SK-N-SH (cell line): Measurements from ENCODE around the gene KMT2C. TPM values are rescaled to one million over a fixed set of nuclear protein-coding genes. Genes with fewer than 3 reads are reported as not detected.

ENCODE experiments used
- CTCF ChIA-PET: fragments of 300-600, 350-600 bp; formaldehyde crosslinking; extraction: SDS; loops from one replicate; lab custom pipeline; 2021; lab: Yijun Ruan, JAX
- POLR2A ChIA-PET: fragments of 350-600 bp; sonication (Branson Sonifier 250); formaldehyde crosslinking; extraction: SDS; loops from one replicate; lab custom pipeline; 2020; ENCODE audit warnings: antibody characterized with exemption, inconsistent platforms; lab: Yijun Ruan, JAX
- DNase-seq: peaks from one replicate; pipeline ENCODE4 v3.0.0; 2012
- H2AFZ ChIP-seq: fragments of 200-600 bp; sonication (generic); 2 replicates; pipeline ENCODE4 v1.8.1; 2016; ENCODE audit warnings: antibody characterized with exemption, mild to moderate bottlenecking, low read depth
- H3F3A ChIP-seq: fragments of 200-600 bp; sonication (generic); replicated peaks from 2 replicates; pipeline ENCODE3; 2016; ENCODE audit warnings: antibody characterized with exemption, mild to moderate bottlenecking; ENCODE audit not compliant: insufficient read depth
- H3K27ac ChIP-seq, 2 experiments: fragments of 200-500 bp in 1 of 2; fragments of 200-600 bp in 1 of 2; sonication (Bioruptor generic) in 1 of 2; sonication (generic), shearing (Covaris generic) in 1 of 2; 2 replicates each; pipeline versions ENCODE4 v1.5.1 to v1.6.1; 2014 to 2016; ENCODE audit warnings: low read depth in 2 of 2, inconsistent platforms in 1 of 2, low read length in 1 of 2, mild to moderate bottlenecking in 1 of 2, mixed read lengths in 1 of 2
- H3K27me3 ChIP-seq: fragments of 200-600 bp; sonication (generic), shearing (Covaris generic); 2 replicates; pipeline ENCODE4 v1.6.1; 2016; ENCODE audit warnings: mixed run types; ENCODE audit not compliant: insufficient read depth
- H3K36me3 ChIP-seq, 2 experiments: fragments of 200-500 bp in 1 of 2; fragments of 200-600 bp in 1 of 2; sonication (Bioruptor generic) in 1 of 2; sonication (generic) in 1 of 2; replicated peaks in 1 of 2; 2 replicates each; pipeline versions ENCODE3 to v1.5.1; 2014 to 2016; ENCODE audit warnings: low read length in 1 of 2, mild to moderate bottlenecking in 1 of 2; ENCODE audit not compliant: insufficient read depth in 2 of 2, control insufficient read depth in 1 of 2
- H3K4me1 ChIP-seq, 2 experiments: fragments of 200-500 bp in 1 of 2; fragments of 200-600 bp in 1 of 2; sonication (Bioruptor generic) in 1 of 2; sonication (generic), shearing (Covaris generic) in 1 of 2; 2 replicates each; pipeline versions ENCODE4 v1.5.1 to v1.6.1; 2014 to 2016; ENCODE audit warnings: low read depth in 1 of 2, low read length in 1 of 2, mixed run types in 1 of 2; ENCODE audit not compliant: insufficient read depth in 2 of 2, control insufficient read depth in 1 of 2
- H3K4me2 ChIP-seq: fragments of 200-600 bp; sonication (generic), shearing (Covaris generic); 2 replicates; pipeline ENCODE4 v1.6.1; 2017; ENCODE audit warnings: mixed run types
- H3K4me3 ChIP-seq, 2 experiments: fragments of 200-500 bp in 1 of 2; fragments of 200-600 bp in 1 of 2; sonication (Bioruptor generic) in 1 of 2; sonication (generic), shearing (Covaris generic) in 1 of 2; 2 replicates each; pipeline versions ENCODE4 v1.5.1 to v1.8.1; 2014 to 2016; ENCODE audit warnings: low read depth in 2 of 2, inconsistent platforms in 1 of 2, low read length in 1 of 2, mild to moderate bottlenecking in 1 of 2, mixed read lengths in 1 of 2, moderate library complexity in 1 of 2
- H3K79me2 ChIP-seq: fragments of 200-600 bp; sonication (generic); 2 replicates; pipeline ENCODE4 v1.8.1; 2017; ENCODE audit warnings: mild to moderate bottlenecking; ENCODE audit not compliant: insufficient read depth
- H3K9ac ChIP-seq: fragments of 200-600 bp; sonication (generic); 2 replicates; pipeline ENCODE4 v1.6.1; 2017; ENCODE audit warnings: mixed run types
- H3K9me2 ChIP-seq: fragments of 200-600 bp; sonication (generic); 2 replicates; pipeline ENCODE4 v1.6.1; 2017; ENCODE audit warnings: mixed run types
- H3K9me3 ChIP-seq: fragments of 200-600 bp; sonication (generic); 2 replicates; pipeline ENCODE4 v1.6.1; 2017; ENCODE audit warnings: mixed run types, mild to moderate bottlenecking, moderate library complexity
- H4K20me1 ChIP-seq: fragments of 200-600 bp; sonication (generic); 2 replicates; pipeline ENCODE4 v1.6.1; 2017; ENCODE audit warnings: mild to moderate bottlenecking, mixed run types; ENCODE audit not compliant: insufficient read depth
- CHD2 ChIP-seq: fragments of 150-350 bp; IDR thresholded peaks from 2 replicates; pipeline ENCODE4 v1.6.1; 2018; ENCODE audit warnings: low read length; ENCODE audit not compliant: partially characterized antibody
- ELF1 ChIP-seq: IDR thresholded peaks from 2 replicates; pipeline ENCODE4 v1.4.0; 2012
- FOSL2 ChIP-seq: IDR thresholded peaks from 2 replicates; pipeline ENCODE4 v1.4.0; 2012; ENCODE audit warnings: low read depth, mild to moderate bottlenecking, moderate library complexity, borderline replicate concordance
- FOXJ3 ChIP-seq: sonication (generic); formaldehyde crosslinking; IDR thresholded peaks from 2 replicates; pipeline ENCODE4 v1.5.1; 2020; ENCODE audit warnings: mild to moderate bottlenecking, missing genetic modification reagents
- GATA2 ChIP-seq: sonication (generic); formaldehyde crosslinking; IDR thresholded peaks from 2 replicates; pipeline ENCODE4 v1.5.0; 2020; ENCODE audit warnings: mild to moderate bottlenecking, missing genetic modification reagents
- MXI1 ChIP-seq: IDR thresholded peaks from 2 replicates; pipeline ENCODE4 v1.6.1; 2012; ENCODE audit warnings: mild to moderate bottlenecking, low read depth, low read length, improper control_type of control experiment
- NRF1 ChIP-seq: IDR thresholded peaks from 2 replicates; pipeline ENCODE4 v1.6.1; 2012; ENCODE audit warnings: low read depth, mild to moderate bottlenecking, low read length
- RAD21 ChIP-seq: IDR thresholded peaks from 2 replicates; pipeline ENCODE4 v1.6.1; 2012; ENCODE audit warnings: mild to moderate bottlenecking, low read length
- RCOR1 ChIP-seq: fragments of 150-350 bp; IDR thresholded peaks from 2 replicates; pipeline ENCODE4 v1.6.1; 2017; ENCODE audit warnings: antibody characterized with exemption, low read length
- RFX5 ChIP-seq: IDR thresholded peaks from 2 replicates; pipeline ENCODE4 v1.6.1; 2012; ENCODE audit warnings: mild to moderate bottlenecking, improper control_type of control experiment, low read length
- RXRA ChIP-seq: IDR thresholded peaks from 2 replicates; pipeline ENCODE4 v1.4.0; 2012; ENCODE audit warnings: low read depth, mild to moderate bottlenecking, borderline replicate concordance
- SIN3A ChIP-seq: IDR thresholded peaks from 2 replicates; pipeline ENCODE4 v1.6.1; 2012; ENCODE audit warnings: low read depth, mild to moderate bottlenecking, low read length, moderate library complexity, borderline replicate concordance
- SMC3 ChIP-seq: IDR thresholded peaks from 2 replicates; pipeline ENCODE4 v1.6.1; 2012; ENCODE audit warnings: low read depth, low read length, improper control_type of control experiment
- TAF1 ChIP-seq: IDR thresholded peaks from 2 replicates; pipeline ENCODE4 v1.6.1; 2012; ENCODE audit warnings: low read depth, mild to moderate bottlenecking, low read length, moderate library complexity, borderline replicate concordance
- YY1 ChIP-seq: IDR thresholded peaks from 2 replicates; pipeline ENCODE4 v1.4.0; 2012; ENCODE audit warnings: low read depth, mild to moderate bottlenecking
- WGBS: methylation state at CpG from one replicate; pipeline ENCODE4 v1.1.6; 2017; ENCODE audit warnings: low lambda C conversion rate; 5-methylcytosine and 5-hydroxymethylcytosine counted together
- polyA plus RNA-seq, 3 experiments: library from polyadenylated mRNA; depleted of rRNA; stranded (reverse); fragments of >200 nt; gene quantifications; 2 replicates each; pipeline ENCODE4 v1.2.3, GENCODE V29; 2012
- TF ChIP-seq, protein P1 (sequence below): fragments of 200-600 bp; sonication (generic); IDR thresholded peaks from 2 replicates; pipeline ENCODE4 v1.6.1; 2017; ENCODE audit warnings: antibody characterized with exemption, mild to moderate bottlenecking, moderate library complexity
- TF ChIP-seq, protein P2 (sequence below): IDR thresholded peaks from 2 replicates; pipeline ENCODE4 v1.4.0; 2012; ENCODE audit warnings: low read depth, borderline replicate concordance
- TF ChIP-seq, protein P3 (sequence below): fragments of 150-350 bp; IDR thresholded peaks from 2 replicates; pipeline ENCODE4 v1.6.1; 2016; ENCODE audit warnings: mild to moderate bottlenecking, low read depth, low read length
- TF ChIP-seq, protein P4 (sequence below): IDR thresholded peaks from 2 replicates; pipeline ENCODE4; 2012
- TF ChIP-seq, protein P5 (sequence below): fragments of 150-350 bp; IDR thresholded peaks from 2 replicates; pipeline ENCODE4 v1.6.1; 2017; ENCODE audit warnings: antibody characterized with exemption, low read length, low read depth, borderline replicate concordance
- TF ChIP-seq, protein P6 (sequence below): IDR thresholded peaks from 2 replicates; pipeline ENCODE4 v1.4.0; 2012; ENCODE audit warnings: low read depth
- TF ChIP-seq, protein P7 (sequence below): IDR thresholded peaks from 2 replicates; pipeline ENCODE4 v1.6.1; 2012; ENCODE audit warnings: mild to moderate bottlenecking, low read depth, low read length, moderate library complexity

KMT2C gene
- polyA plus RNA-seq, 1 of the 3 experiments (the other 2 are of a cell fraction), result 8.0 TPM

DNA sequence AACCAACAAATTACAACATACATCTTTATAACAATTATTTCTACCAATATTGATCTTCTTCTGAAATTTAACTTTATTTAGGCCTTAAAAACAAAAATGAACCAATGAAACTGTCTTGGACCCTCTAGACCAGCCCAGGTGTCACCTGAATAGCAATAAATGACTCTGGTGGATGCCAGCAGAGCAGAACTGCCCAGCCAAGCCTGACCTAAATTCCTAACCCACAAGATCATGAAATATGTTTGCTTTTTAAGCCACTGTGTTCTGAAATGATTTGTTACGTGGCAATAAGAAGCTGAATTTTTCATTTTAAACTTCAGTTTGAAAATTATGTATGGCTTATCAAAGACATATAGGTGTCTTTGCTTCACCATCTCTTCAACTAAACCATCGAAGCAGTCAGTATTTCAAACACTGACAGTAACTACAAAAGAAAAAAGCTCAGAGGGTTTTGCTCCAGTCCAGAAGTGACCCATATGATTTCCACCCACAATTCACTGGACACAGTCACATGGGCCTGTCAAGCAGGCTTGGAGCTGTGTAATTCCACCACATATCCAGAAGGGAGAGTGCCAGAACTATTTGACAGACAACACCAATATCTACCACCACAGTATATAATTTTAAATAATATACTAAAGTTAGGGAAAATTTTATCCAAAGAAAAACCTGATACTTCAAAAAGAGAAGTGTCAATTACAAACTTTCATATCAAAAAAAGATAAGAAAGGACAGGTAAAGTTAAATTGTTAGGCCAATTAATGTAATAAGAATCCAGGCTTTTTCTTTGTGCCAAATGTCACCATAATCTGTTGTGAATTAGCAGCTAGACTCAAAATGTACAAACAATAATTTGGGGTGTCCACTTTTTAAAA is 94.5 kb downstream of the KMT2C start:
- H3K27me3 ChIP-seq, result no peaks in the 10 kb centered on the region
- H4K20me1 ChIP-seq, result peaks cover 70% of the 10 kb centered on the region
- H3K27ac ChIP-seq, result no peak overlapping the region
- peaks cover 10% of the 10 kb centered on the region for H3F3A ChIP-seq
- H3K4me1 ChIP-seq, result peaks cover 0 to 6% of the 10 kb centered on the region in 2 experiments; a peak in 3 of 4 replicates
- no peaks in the 10 kb centered on the region for H3K9me3 ChIP-seq
- DNase-seq, result peak; percentile 71
- 88% methylated on average over 2 of the region's 2 CpGs for WGBS
- peaks cover 5 to 6% of the 10 kb centered on the region in 2 experiments for H3K36me3 ChIP-seq
- ChIA-PET CTCF (interaction anchor here (0.6 to 4.3 kb wide), 26 partner anchors 8 to 396 kb away, joined by 3 to 65 read pairs (median 5); partner anchors contain the start of gene KMT2C), POLR2A (interaction anchor here (0.9 kb wide), 1 partner anchor 123 kb away, joined by 3 read pairs; no protein-coding TSS in a partner anchor)
- H3K9me2 ChIP-seq, result no peaks in the 10 kb centered on the region
- peaks cover 94% of the 10 kb centered on the region for H3K79me2 ChIP-seq
- H3K4me2 ChIP-seq, result no peak overlapping the region
- H3K9ac ChIP-seq, result no peak overlapping the region
- H2AFZ ChIP-seq, result no peak overlapping the region
- H3K4me3 ChIP-seq, result no peak overlapping the region
- TF ChIP-seq YY1, result no peak
- no peak for TF ChIP-seq RCOR1
- no peak for TF ChIP-seq GATA2 (CRISPR knock-in tag)
- no peak for TF ChIP-seq TAF1
- peak; percentile 78 for TF ChIP-seq SMC3
- TF ChIP-seq, protein P1, sequence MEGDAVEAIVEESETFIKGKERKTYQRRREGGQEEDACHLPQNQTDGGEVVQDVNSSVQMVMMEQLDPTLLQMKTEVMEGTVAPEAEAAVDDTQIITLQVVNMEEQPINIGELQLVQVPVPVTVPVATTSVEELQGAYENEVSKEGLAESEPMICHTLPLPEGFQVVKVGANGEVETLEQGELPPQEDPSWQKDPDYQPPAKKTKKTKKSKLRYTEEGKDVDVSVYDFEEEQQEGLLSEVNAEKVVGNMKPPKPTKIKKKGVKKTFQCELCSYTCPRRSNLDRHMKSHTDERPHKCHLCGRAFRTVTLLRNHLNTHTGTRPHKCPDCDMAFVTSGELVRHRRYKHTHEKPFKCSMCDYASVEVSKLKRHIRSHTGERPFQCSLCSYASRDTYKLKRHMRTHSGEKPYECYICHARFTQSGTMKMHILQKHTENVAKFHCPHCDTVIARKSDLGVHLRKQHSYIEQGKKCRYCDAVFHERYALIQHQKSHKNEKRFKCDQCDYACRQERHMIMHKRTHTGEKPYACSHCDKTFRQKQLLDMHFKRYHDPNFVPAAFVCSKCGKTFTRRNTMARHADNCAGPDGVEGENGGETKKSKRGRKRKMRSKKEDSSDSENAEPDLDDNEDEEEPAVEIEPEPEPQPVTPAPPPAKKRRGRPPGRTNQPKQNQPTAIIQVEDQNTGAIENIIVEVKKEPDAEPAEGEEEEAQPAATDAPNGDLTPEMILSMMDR, result peak; percentile 74
- TF ChIP-seq FOSL2, result no peak
- TF ChIP-seq, protein P2, sequence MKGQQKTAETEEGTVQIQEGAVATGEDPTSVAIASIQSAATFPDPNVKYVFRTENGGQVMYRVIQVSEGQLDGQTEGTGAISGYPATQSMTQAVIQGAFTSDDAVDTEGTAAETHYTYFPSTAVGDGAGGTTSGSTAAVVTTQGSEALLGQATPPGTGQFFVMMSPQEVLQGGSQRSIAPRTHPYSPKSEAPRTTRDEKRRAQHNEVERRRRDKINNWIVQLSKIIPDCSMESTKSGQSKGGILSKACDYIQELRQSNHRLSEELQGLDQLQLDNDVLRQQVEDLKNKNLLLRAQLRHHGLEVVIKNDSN, result peak; percentile 82; the same call in 1 of the 2 replicates
- TF ChIP-seq, protein P3, sequence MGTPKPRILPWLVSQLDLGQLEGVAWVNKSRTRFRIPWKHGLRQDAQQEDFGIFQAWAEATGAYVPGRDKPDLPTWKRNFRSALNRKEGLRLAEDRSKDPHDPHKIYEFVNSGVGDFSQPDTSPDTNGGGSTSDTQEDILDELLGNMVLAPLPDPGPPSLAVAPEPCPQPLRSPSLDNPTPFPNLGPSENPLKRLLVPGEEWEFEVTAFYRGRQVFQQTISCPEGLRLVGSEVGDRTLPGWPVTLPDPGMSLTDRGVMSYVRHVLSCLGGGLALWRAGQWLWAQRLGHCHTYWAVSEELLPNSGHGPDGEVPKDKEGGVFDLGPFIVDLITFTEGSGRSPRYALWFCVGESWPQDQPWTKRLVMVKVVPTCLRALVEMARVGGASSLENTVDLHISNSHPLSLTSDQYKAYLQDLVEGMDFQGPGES, result no peak
- TF ChIP-seq NRF1, result no peak
- TF ChIP-seq RXRA, result no peak
- TF ChIP-seq FOXJ3 (CRISPR knock-in tag), result no peak
- peak; percentile 92 for TF ChIP-seq SIN3A
- TF ChIP-seq, protein P4, sequence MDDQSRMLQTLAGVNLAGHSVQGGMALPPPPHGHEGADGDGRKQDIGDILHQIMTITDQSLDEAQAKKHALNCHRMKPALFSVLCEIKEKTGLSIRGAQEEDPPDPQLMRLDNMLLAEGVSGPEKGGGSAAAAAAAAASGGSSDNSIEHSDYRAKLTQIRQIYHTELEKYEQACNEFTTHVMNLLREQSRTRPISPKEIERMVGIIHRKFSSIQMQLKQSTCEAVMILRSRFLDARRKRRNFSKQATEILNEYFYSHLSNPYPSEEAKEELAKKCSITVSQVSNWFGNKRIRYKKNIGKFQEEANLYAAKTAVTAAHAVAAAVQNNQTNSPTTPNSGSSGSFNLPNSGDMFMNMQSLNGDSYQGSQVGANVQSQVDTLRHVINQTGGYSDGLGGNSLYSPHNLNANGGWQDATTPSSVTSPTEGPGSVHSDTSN, result no peak
- TF ChIP-seq, protein P5, sequence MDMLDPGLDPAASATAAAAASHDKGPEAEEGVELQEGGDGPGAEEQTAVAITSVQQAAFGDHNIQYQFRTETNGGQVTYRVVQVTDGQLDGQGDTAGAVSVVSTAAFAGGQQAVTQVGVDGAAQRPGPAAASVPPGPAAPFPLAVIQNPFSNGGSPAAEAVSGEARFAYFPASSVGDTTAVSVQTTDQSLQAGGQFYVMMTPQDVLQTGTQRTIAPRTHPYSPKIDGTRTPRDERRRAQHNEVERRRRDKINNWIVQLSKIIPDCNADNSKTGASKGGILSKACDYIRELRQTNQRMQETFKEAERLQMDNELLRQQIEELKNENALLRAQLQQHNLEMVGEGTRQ, result peak; percentile 51; the same call in 1 of the 2 replicates
- no peak for TF ChIP-seq ELF1
- TF ChIP-seq MXI1, result peak; percentile 98
- TF ChIP-seq RFX5, result 0 out of 2 replicates have a peak, but pooled peaks have one; percentile 19
- TF ChIP-seq CHD2, result peak; percentile 47
- TF ChIP-seq, protein P6, sequence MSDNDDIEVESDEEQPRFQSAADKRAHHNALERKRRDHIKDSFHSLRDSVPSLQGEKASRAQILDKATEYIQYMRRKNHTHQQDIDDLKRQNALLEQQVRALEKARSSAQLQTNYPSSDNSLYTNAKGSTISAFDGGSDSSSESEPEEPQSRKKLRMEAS, result peak; percentile 50; the same call in 1 of the 2 replicates
- TF ChIP-seq, protein P7, sequence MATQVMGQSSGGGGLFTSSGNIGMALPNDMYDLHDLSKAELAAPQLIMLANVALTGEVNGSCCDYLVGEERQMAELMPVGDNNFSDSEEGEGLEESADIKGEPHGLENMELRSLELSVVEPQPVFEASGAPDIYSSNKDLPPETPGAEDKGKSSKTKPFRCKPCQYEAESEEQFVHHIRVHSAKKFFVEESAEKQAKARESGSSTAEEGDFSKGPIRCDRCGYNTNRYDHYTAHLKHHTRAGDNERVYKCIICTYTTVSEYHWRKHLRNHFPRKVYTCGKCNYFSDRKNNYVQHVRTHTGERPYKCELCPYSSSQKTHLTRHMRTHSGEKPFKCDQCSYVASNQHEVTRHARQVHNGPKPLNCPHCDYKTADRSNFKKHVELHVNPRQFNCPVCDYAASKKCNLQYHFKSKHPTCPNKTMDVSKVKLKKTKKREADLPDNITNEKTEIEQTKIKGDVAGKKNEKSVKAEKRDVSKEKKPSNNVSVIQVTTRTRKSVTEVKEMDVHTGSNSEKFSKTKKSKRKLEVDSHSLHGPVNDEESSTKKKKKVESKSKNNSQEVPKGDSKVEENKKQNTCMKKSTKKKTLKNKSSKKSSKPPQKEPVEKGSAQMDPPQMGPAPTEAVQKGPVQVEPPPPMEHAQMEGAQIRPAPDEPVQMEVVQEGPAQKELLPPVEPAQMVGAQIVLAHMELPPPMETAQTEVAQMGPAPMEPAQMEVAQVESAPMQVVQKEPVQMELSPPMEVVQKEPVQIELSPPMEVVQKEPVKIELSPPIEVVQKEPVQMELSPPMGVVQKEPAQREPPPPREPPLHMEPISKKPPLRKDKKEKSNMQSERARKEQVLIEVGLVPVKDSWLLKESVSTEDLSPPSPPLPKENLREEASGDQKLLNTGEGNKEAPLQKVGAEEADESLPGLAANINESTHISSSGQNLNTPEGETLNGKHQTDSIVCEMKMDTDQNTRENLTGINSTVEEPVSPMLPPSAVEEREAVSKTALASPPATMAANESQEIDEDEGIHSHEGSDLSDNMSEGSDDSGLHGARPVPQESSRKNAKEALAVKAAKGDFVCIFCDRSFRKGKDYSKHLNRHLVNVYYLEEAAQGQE, result no peak
- TF ChIP-seq RAD21, result peak; percentile 93
